ENCODE measurements around the gene COQ6. TPM values are rescaled to one million over a fixed set of nuclear protein-coding genes. Genes with fewer than 3 reads are reported as not detected.

Gene COQ6
- total and polyA plus RNA-seq, 8 donors, result 17.8 to 38.0 (median 31.2) TPM

DNA sequence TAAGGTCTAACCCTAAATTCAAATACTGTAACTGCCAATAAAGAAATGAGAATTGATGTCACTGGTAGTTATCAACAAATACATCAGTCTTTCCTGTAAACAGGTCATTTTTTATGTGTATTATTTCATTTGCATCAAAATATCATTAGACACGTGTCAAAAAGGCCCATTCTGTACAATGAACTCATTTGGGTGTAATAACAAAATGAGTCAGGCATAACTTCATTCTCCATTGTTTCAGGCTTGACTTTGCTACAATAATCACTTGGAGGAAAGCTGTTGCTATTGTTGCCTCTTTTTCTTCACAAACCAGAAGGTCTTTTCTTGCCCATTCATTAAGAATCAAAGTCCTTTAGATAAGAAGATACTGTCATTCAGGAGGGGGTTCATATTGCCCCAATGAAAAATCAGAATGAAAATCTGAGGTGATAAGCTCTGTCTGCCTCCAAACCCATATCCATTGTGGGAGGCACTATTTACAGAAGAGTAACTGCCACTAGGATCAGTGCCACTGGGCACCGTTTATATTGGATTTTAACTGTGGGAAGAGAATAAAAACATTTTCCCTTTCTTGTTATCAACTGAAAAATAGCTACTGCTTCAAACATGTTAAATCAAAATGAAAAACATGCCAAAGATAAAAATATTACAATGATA, 58.9 kb downstream of the COQ6 start:
- intact Hi-C loops (cut with DNase I), result no loop called here
- ATAC-seq (no peak), DNase-seq (no peak)
- H3K4me3 ChIP-seq, result no peak overlapping the region
- H3K27ac ChIP-seq, result no peak overlapping the region
- no peaks in the 10 kb centered on the region for H3K4me1 ChIP-seq
- no peaks in the 10 kb centered on the region for H3K9me3 ChIP-seq
- TF ChIP-seq, protein P1, sequence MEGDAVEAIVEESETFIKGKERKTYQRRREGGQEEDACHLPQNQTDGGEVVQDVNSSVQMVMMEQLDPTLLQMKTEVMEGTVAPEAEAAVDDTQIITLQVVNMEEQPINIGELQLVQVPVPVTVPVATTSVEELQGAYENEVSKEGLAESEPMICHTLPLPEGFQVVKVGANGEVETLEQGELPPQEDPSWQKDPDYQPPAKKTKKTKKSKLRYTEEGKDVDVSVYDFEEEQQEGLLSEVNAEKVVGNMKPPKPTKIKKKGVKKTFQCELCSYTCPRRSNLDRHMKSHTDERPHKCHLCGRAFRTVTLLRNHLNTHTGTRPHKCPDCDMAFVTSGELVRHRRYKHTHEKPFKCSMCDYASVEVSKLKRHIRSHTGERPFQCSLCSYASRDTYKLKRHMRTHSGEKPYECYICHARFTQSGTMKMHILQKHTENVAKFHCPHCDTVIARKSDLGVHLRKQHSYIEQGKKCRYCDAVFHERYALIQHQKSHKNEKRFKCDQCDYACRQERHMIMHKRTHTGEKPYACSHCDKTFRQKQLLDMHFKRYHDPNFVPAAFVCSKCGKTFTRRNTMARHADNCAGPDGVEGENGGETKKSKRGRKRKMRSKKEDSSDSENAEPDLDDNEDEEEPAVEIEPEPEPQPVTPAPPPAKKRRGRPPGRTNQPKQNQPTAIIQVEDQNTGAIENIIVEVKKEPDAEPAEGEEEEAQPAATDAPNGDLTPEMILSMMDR (IDR thresholded peaks at IDR 0.05), result no peak
- H3K36me3 ChIP-seq, result peaks cover 0 to 58% of the 10 kb centered on the region in 2 donors
- H3K27me3 ChIP-seq, result no peaks in the 10 kb centered on the region

Other genes starting within 250 kb of the COQ6 start
- gene PNMA1, start 235.9 kb upstream of the COQ6 start, total RNA-seq, result 10 to 100 TPM; 30.8 to 32.4 TPM
- 10 to 100 TPM; 43.8 to 56.3 (median 49.3) TPM for gene PNMA1, start 235.9 kb upstream of the COQ6 start, polyA plus RNA-seq (ENCODE audit: insufficient read length in 6 of 6)
- gene PTGR2, start 98.5 kb upstream of the COQ6 start, total RNA-seq, result 1 to 10 TPM; 9.9 to 10.0 TPM
- gene PTGR2, start 98.5 kb upstream of the COQ6 start, polyA plus RNA-seq (ENCODE audit: insufficient read length in 6 of 6), result 10 to 100 TPM; 10.1 to 17.2 (median 12.2) TPM
- 10 to 100 TPM; 38.7 to 41.6 TPM for gene ZNF410, start 63.4 kb upstream of the COQ6 start, total RNA-seq
- gene ZNF410, start 63.4 kb upstream of the COQ6 start, polyA plus RNA-seq (ENCODE audit: insufficient read length in 6 of 6), result 10 to 100 TPM; 46.0 to 55.6 (median 51.5) TPM
- 1 to 10 TPM; 3.0 to 3.9 TPM for gene FAM161B, start 208 bp upstream of the COQ6 start, total RNA-seq
- 10 to 100 TPM; 10.7 to 14.2 (median 13.7) TPM for gene FAM161B, start 208 bp upstream of the COQ6 start, polyA plus RNA-seq (ENCODE audit: insufficient read length in 6 of 6)
- 10 to 100 TPM; 18.7 TPM for gene ENTPD5, start 69.0 kb downstream of the COQ6 start, total RNA-seq
- 10 to 100 TPM; 16.0 to 18.5 (median 17.4) TPM for gene ENTPD5, start 69.0 kb downstream of the COQ6 start, polyA plus RNA-seq (ENCODE audit: insufficient read length in 6 of 6)
- gene BBOF1, start 69.0 kb downstream of the COQ6 start, total RNA-seq, result 1 to 10 TPM; 2.2 to 5.1 TPM
- gene BBOF1, start 69.0 kb downstream of the COQ6 start, polyA plus RNA-seq (ENCODE audit: insufficient read length in 6 of 6), result 10 to 100 TPM; 11.1 to 36.3 (median 15.4) TPM
- 10 to 100 TPM; 23.0 to 62.4 TPM for gene ALDH6A1, start 134.2 kb downstream of the COQ6 start, total RNA-seq
- 10 to 100 TPM; 23.6 to 37.1 (median 29.0) TPM for gene ALDH6A1, start 134.2 kb downstream of the COQ6 start, polyA plus RNA-seq (ENCODE audit: insufficient read length in 6 of 6)
- gene LIN52, start 134.7 kb downstream of the COQ6 start, total RNA-seq, result 10 to 100 TPM; 10.1 to 12.0 TPM
- gene LIN52, start 134.7 kb downstream of the COQ6 start, polyA plus RNA-seq (ENCODE audit: insufficient read length in 6 of 6), result 10 to 100 TPM; 13.3 to 16.7 (median 16.1) TPM